GM19324 (cell line): Measurements from ENCODE around the gene TFF2.

Source experiments
- ATAC-seq: cut with Tn5 transposase; IDR thresholded peaks from one replicate; pipeline ENCODE4 v1.9.1; 2021; ENCODE audit warnings: mild to moderate bottlenecking, moderate library complexity; ENCODE audit not compliant: unreplicated experiment, low FRiP score

TFF2 gene, protein sequence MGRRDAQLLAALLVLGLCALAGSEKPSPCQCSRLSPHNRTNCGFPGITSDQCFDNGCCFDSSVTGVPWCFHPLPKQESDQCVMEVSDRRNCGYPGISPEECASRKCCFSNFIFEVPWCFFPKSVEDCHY

DNA sequence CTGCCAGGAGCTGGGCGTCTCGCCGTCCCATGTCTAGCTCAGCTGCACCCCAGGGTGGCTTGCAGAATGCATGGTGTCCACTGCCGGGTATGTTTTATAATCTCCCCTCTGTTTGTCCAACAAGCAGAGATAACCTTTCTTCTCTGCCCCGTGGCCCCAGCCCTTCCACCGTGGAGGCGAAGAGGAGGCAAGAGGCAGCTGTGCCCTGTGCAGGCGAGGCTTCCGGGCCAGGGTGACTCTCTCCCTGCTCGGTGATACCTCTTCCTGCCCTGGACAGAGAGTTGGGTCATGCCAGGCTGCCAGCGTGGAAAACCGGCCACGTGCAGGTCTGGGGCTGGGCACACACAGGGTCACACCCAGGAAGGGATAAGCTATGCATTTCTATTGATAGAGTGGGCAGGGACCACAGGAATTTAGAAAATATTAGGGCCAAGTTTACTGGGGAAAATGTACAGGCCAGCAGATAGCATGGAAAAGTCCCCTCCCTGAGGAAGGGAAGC lies at the start of gene TFF2:
TSS of gene TFF2 (minus strand) at position 68 of the 500 bp plus-strand sequence. CDS start at position 31, 37 bp downstream.
- ATAC-seq = no peak

GRCh38 chr21:42400525-42400924 lies 49.7 kb upstream of the TFF2 start:
- no peak for ATAC-seq

DNA sequence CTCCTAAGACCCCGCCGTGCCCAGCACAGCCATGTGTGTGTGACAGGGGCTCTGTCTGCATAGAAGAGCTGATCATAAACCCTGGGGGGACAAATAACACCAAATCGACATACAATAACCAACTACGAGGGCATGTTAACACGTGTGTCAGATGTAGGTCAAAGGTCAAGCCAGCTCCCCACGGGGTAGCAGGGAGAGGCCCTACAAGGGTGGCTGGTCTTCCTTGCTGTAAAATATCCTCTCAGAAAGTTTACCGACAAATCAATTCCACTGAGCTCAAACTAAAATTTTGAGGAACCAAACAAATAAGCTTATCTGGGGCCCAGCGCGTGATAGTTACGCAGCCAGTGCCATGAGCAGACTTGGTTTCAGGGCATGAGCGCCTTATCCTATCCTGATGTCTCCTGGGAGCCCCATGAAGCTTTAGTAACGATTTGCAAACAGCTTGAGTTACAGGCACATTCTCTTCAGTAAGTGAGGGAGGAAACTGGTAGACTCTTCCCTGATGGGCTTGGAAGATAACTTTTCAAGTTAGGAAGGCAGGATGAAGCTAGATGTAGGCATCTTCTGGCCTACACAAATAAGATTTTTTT lies 47.7 kb upstream of the TFF2 start:
- no peak for ATAC-seq

DNA sequence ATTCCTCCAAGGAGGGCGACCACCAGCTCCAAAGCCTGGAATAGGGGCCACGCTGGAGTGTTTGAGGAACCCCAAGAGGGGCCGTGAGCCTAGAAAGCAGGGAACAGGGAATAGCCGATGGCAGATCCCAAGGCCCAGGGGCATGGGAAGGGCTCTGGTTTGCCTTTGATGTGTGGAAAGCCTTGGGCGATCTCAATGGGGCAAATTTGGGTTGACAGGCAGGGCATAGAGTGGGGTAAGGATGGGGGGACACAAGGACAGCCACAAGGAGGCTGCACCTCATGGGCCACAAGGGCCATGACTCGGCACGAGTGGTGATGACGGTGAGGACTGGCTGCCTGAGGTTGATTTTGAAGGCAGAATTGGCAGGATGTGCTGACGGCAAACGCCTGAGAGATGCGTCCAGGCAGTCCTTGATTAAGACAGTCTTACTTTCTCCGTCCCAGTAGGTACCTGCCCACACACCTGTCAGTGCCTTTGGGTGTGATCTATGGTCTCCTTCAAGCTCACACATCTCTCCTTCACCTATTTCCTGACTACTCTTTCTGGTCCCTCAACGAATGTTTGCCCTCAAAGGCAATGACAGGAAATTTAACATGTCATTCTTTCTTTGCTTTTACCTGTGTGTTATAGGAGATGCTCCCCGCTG lies 47.1 kb upstream of the TFF2 start:
- ATAC-seq = no peak

- ATAC-seq = no peak
Measured at GRCh38 chr21:42396799-42397745, 46.3 kb upstream of the TFF2 start.

- ATAC-seq = no peak
Measured at GRCh38 chr21:42395905-42396651, 45.3 kb upstream of the TFF2 start, which contains the start of gene TMPRSS3. TSS of gene TMPRSS3 (minus strand) at chr21:42396052. CDS start at chr21:42395417, 635 bp downstream.

- no peak for ATAC-seq
Measured at GRCh38 chr21:42395302-42395701, 44.5 kb upstream of the TFF2 start.

GRCh38 chr21:42393443-42393950 lies 42.7 kb upstream of the TFF2 start:
- no peak for ATAC-seq

DNA sequence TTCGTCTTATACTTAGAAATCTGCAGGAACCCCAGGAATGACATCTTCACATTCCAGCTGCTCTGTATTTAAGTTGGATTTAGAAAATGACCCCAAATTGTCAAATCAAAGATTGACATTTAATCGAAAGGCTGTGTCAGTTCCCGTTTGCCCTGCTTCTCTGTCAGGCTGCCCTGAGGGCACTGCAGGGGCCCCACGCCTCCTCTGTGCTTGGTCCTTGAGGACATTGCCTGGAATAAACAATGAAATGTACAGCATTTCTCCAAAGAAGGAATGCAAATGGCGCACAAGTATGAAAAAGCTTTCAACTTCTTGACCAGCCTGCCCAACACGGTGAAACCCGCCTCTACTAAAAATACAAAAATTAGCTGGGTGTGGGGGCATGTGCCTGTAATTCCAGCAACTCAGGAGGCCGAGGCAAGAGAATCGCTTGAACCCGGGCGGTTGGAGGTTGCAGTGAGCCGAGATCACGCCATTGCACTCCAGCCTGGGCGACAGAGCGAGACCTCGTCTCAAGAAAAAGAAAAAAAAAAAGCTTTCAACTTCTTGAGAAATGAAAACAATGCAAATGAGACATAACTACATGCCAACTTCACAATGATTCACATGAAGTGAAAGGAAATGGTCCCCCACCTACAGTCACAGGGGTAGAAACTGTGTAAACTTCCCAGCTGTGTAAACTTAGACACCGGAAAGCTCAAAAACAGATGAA lies 42.1 kb upstream of the TFF2 start:
- no peak for ATAC-seq

- no peak for ATAC-seq
Measured at GRCh38 chr21:42391297-42391696, 40.5 kb upstream of the TFF2 start.

DNA sequence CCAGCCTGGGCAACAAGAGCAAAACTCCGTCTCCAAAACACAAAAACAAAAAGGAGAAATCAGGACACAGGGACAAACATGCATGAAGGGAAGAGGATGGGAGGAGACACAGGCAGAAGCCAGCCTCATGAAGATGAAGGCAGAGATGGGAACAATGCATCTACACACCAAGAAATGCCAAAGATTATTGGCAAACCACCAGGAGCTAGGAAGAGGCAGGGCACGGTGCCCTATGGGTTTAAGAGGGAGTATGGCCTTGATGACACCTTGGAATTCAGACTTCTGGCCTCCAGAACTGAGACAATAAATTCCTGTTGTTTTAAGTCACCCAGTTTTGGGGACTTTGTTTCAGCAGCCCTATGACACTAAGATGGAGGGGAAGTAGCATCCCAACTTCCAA lies 39.9 kb upstream of the TFF2 start:
- no peak for ATAC-seq

- no peak for ATAC-seq
Measured at GRCh38 chr21:42390193-42390592, 39.4 kb upstream of the TFF2 start.

GRCh38 chr21:42389449-42389835 lies 38.6 kb upstream of the TFF2 start:
- ATAC-seq = no peak

- ATAC-seq = no peak
Measured at GRCh38 chr21:42388740-42389448, 38.1 kb upstream of the TFF2 start.

- no peak for ATAC-seq
Measured at GRCh38 chr21:42387843-42388340, 37.1 kb upstream of the TFF2 start.

DNA sequence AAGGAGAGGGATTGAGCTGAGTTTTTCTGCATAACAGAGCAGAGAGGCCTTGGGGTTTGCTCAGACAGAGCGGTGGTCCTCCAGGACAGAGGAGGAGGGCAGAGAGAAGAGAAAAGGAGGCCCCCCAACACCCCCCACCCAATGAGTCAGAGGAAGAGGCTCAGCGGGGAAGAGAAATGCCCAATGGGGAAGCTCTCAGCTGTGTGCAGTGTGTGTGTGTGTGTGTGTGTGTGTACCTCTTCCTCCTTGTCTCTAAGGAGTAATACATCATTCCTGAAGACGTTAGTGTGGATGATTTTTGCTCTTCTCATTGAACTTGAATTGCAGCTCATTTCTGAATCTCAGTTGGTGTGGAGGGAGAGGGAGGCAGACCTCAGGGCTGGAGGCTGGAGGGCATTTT lies 36.4 kb upstream of the TFF2 start:
- ATAC-seq = no peak

GRCh38 chr21:42386034-42386591 lies 35.3 kb upstream of the TFF2 start:
- no peak for ATAC-seq

DNA sequence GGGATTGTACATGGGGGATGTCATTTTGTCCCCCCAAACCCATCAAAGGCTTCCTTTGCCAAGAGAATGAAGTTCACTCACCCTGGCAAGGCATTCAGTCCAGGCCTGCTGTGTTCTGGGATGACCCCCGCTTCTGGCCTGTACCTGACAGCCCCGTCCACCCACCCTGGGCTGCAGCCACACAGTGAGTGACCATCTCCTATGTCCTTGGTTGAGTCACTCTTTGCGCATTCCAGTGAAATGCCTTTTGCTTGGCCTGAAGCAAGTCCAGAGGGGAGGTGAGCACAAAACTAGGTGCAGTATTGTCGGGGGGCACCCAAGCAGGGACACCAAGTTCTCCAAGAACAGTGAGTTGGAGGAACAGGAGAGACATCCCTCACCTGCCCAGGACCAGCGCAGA lies 34.8 kb upstream of the TFF2 start:
- ATAC-seq = no peak
